SK-N-SH (cell line): ENCODE results near the gene PXDC1. TPM values are rescaled to one million over a fixed set of nuclear protein-coding genes. Genes with fewer than 3 reads are reported as not detected.

Experiments
- CTCF ChIA-PET: fragments of 300-600, 350-600 bp; formaldehyde crosslinking; extraction: SDS; loops from one replicate; lab custom pipeline; 2021; lab: Yijun Ruan, JAX
- POLR2A ChIA-PET: fragments of 350-600 bp; sonication (Branson Sonifier 250); formaldehyde crosslinking; extraction: SDS; loops from one replicate; lab custom pipeline; 2020; ENCODE audit warnings: antibody characterized with exemption, inconsistent platforms; lab: Yijun Ruan, JAX
- DNase-seq: peaks from one replicate; pipeline ENCODE4 v3.0.0; 2012
- H2AFZ ChIP-seq: fragments of 200-600 bp; sonication (generic); 2 replicates; pipeline ENCODE4 v1.8.1; 2016; ENCODE audit warnings: antibody characterized with exemption, mild to moderate bottlenecking, low read depth
- H3F3A ChIP-seq: fragments of 200-600 bp; sonication (generic); replicated peaks from 2 replicates; pipeline ENCODE3; 2016; ENCODE audit warnings: antibody characterized with exemption, mild to moderate bottlenecking; ENCODE audit not compliant: insufficient read depth
- H3K27ac ChIP-seq, 2 experiments: fragments of 200-500 bp in 1 of 2; fragments of 200-600 bp in 1 of 2; sonication (Bioruptor generic) in 1 of 2; sonication (generic), shearing (Covaris generic) in 1 of 2; 2 replicates each; pipeline versions ENCODE4 v1.5.1 to v1.6.1; 2014 to 2016; ENCODE audit warnings: low read depth in 2 of 2, inconsistent platforms in 1 of 2, low read length in 1 of 2, mild to moderate bottlenecking in 1 of 2, mixed read lengths in 1 of 2
- H3K27me3 ChIP-seq: fragments of 200-600 bp; sonication (generic), shearing (Covaris generic); 2 replicates; pipeline ENCODE4 v1.6.1; 2016; ENCODE audit warnings: mixed run types; ENCODE audit not compliant: insufficient read depth
- H3K36me3 ChIP-seq, 2 experiments: fragments of 200-500 bp in 1 of 2; fragments of 200-600 bp in 1 of 2; sonication (Bioruptor generic) in 1 of 2; sonication (generic) in 1 of 2; replicated peaks in 1 of 2; 2 replicates each; pipeline versions ENCODE3 to v1.5.1; 2014 to 2016; ENCODE audit warnings: low read length in 1 of 2, mild to moderate bottlenecking in 1 of 2; ENCODE audit not compliant: insufficient read depth in 2 of 2, control insufficient read depth in 1 of 2
- H3K4me1 ChIP-seq, 2 experiments: fragments of 200-500 bp in 1 of 2; fragments of 200-600 bp in 1 of 2; sonication (Bioruptor generic) in 1 of 2; sonication (generic), shearing (Covaris generic) in 1 of 2; 2 replicates each; pipeline versions ENCODE4 v1.5.1 to v1.6.1; 2014 to 2016; ENCODE audit warnings: low read depth in 1 of 2, low read length in 1 of 2, mixed run types in 1 of 2; ENCODE audit not compliant: insufficient read depth in 2 of 2, control insufficient read depth in 1 of 2
- H3K4me2 ChIP-seq: fragments of 200-600 bp; sonication (generic), shearing (Covaris generic); 2 replicates; pipeline ENCODE4 v1.6.1; 2017; ENCODE audit warnings: mixed run types
- H3K4me3 ChIP-seq, 2 experiments: fragments of 200-500 bp in 1 of 2; fragments of 200-600 bp in 1 of 2; sonication (Bioruptor generic) in 1 of 2; sonication (generic), shearing (Covaris generic) in 1 of 2; 2 replicates each; pipeline versions ENCODE4 v1.5.1 to v1.8.1; 2014 to 2016; ENCODE audit warnings: low read depth in 2 of 2, inconsistent platforms in 1 of 2, low read length in 1 of 2, mild to moderate bottlenecking in 1 of 2, mixed read lengths in 1 of 2, moderate library complexity in 1 of 2
- H3K79me2 ChIP-seq: fragments of 200-600 bp; sonication (generic); 2 replicates; pipeline ENCODE4 v1.8.1; 2017; ENCODE audit warnings: mild to moderate bottlenecking; ENCODE audit not compliant: insufficient read depth
- H3K9ac ChIP-seq: fragments of 200-600 bp; sonication (generic); 2 replicates; pipeline ENCODE4 v1.6.1; 2017; ENCODE audit warnings: mixed run types
- H3K9me2 ChIP-seq: fragments of 200-600 bp; sonication (generic); 2 replicates; pipeline ENCODE4 v1.6.1; 2017; ENCODE audit warnings: mixed run types
- H3K9me3 ChIP-seq: fragments of 200-600 bp; sonication (generic); 2 replicates; pipeline ENCODE4 v1.6.1; 2017; ENCODE audit warnings: mixed run types, mild to moderate bottlenecking, moderate library complexity
- H4K20me1 ChIP-seq: fragments of 200-600 bp; sonication (generic); 2 replicates; pipeline ENCODE4 v1.6.1; 2017; ENCODE audit warnings: mild to moderate bottlenecking, mixed run types; ENCODE audit not compliant: insufficient read depth
- ELF1 ChIP-seq: IDR thresholded peaks from 2 replicates; pipeline ENCODE4 v1.4.0; 2012
- EZH2phosphoT487 ChIP-seq: fragments of 200-600 bp; sonication (generic); IDR thresholded peaks from 2 replicates; pipeline ENCODE4 v1.6.1; 2017; ENCODE audit warnings: low read depth, mixed run types, mild to moderate bottlenecking, antibody characterized with exemption, moderate library complexity, borderline replicate concordance
- FOXJ3 ChIP-seq: sonication (generic); formaldehyde crosslinking; IDR thresholded peaks from 2 replicates; pipeline ENCODE4 v1.5.1; 2020; ENCODE audit warnings: mild to moderate bottlenecking, missing genetic modification reagents
- JUND ChIP-seq: IDR thresholded peaks from 2 replicates; pipeline ENCODE4 v1.4.0; 2012
- MEF2A ChIP-seq: IDR thresholded peaks from 2 replicates; pipeline ENCODE4 v1.4.0; 2012; ENCODE audit warnings: low read depth, borderline replicate concordance
- SMC3 ChIP-seq: IDR thresholded peaks from 2 replicates; pipeline ENCODE4 v1.6.1; 2012; ENCODE audit warnings: low read depth, low read length, improper control_type of control experiment
- TCF12 ChIP-seq: IDR thresholded peaks from 2 replicates; pipeline ENCODE4 v1.4.0; 2012
- WGBS: methylation state at CpG from one replicate; pipeline ENCODE4 v1.1.6; 2017; ENCODE audit warnings: low lambda C conversion rate; 5-methylcytosine and 5-hydroxymethylcytosine counted together
- polyA plus RNA-seq, 3 experiments: library from polyadenylated mRNA; depleted of rRNA; stranded (reverse); fragments of >200 nt; gene quantifications; 2 replicates each; pipeline ENCODE4 v1.2.3, GENCODE V29; 2012
- TF ChIP-seq, protein P1 (sequence below): fragments of 150-350 bp; IDR thresholded peaks from 2 replicates; pipeline ENCODE4 v1.6.1; 2016; ENCODE audit warnings: mild to moderate bottlenecking, low read depth, low read length
- TF ChIP-seq, protein P2 (sequence below): IDR thresholded peaks from 2 replicates; pipeline ENCODE4 v1.4.0; 2012; ENCODE audit warnings: low read depth, borderline replicate concordance
- TF ChIP-seq, protein P3 (sequence below): IDR thresholded peaks from 2 replicates; pipeline ENCODE4 v1.6.1; 2012; ENCODE audit warnings: mild to moderate bottlenecking, low read depth, low read length, moderate library complexity
- TF ChIP-seq, protein P4 (sequence below): IDR thresholded peaks from 2 replicates; pipeline ENCODE4 v1.4.0; 2012; ENCODE audit warnings: low read depth
- TF ChIP-seq, protein P5 (sequence below): fragments of 200-600 bp; sonication (generic); IDR thresholded peaks from 2 replicates; pipeline ENCODE4 v1.6.1; 2017; ENCODE audit warnings: antibody characterized with exemption, mild to moderate bottlenecking, moderate library complexity

The PXDC1 gene
- polyA plus RNA-seq, 1 of the 3 experiments (the other 2 are of a cell fraction), result 14.1 TPM

DNA sequence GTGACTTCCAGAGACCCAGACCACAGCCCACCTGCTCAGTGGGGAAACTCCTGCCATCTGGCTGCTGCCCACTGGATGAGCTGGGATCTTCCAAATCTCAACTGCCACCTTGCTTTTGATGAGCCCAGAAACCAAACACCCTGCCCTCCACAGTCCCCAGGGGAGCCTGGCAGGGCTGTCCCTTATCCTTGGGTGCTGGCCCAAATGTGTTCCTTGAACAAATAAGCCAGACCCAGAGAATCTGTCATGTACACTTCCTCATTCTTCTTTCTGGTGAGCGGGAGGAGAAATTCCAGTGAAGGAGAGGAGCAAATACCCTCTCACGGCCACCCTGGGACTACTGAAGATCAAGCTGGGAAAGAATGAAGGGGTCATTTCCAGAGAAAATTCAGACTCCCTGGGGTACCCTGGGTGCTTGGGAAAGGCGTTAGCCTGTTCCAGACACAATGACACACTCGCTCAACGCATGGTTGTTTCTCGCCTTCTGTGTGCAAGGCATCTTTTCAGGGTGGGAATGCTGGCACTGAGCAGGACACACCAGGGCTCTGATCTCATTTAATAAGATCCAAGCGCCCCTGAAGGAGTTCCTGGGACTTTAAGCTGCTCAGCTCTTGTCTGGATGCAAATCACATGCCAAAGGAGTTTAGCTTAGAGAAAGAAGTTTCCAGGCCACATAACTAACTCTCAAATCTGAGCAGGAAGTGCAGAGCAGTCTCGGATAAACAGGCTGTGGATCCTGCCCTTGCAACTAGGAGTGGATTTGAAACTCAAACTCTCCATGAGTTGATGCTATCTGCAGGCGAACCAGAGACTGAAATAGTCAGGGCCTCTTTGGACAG is 38.5 kb downstream of the PXDC1 start:
- Histone ChIP-seq H3K9me2 (no peaks in the 10 kb centered on the region), H3K9ac (no peak overlapping the region), H3K27me3 (no peaks in the 10 kb centered on the region), H3K79me2 (no peaks in the 10 kb centered on the region), H4K20me1 (no peaks in the 10 kb centered on the region), H3K4me3 (no peak overlapping the region), H2AFZ (no peak overlapping the region), H3K9me3 (no peaks in the 10 kb centered on the region), H3K4me2 (no peak overlapping the region), H3K36me3 (peaks cover 0 to 12% of the 10 kb centered on the region in 2 experiments), H3F3A (no peaks in the 10 kb centered on the region), H3K4me1 (no peaks in the 10 kb centered on the region), H3K27ac (no peak overlapping the region)
- CTCF ChIA-PET, result interaction anchor here (0.6 to 1.4 kb wide), 2 partner anchors 332 to 433 kb away, joined by 3 read pairs; no protein-coding TSS in a partner anchor
- POLR2A ChIA-PET, result no interaction called here
- WGBS, result 65% methylated on average over 9 of the region's 9 CpGs
- no peak for DNase-seq
- TF ChIP-seq, protein P1, sequence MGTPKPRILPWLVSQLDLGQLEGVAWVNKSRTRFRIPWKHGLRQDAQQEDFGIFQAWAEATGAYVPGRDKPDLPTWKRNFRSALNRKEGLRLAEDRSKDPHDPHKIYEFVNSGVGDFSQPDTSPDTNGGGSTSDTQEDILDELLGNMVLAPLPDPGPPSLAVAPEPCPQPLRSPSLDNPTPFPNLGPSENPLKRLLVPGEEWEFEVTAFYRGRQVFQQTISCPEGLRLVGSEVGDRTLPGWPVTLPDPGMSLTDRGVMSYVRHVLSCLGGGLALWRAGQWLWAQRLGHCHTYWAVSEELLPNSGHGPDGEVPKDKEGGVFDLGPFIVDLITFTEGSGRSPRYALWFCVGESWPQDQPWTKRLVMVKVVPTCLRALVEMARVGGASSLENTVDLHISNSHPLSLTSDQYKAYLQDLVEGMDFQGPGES, result no peak
- no peak for TF ChIP-seq TCF12
- no peak for TF ChIP-seq MEF2A

DNA sequence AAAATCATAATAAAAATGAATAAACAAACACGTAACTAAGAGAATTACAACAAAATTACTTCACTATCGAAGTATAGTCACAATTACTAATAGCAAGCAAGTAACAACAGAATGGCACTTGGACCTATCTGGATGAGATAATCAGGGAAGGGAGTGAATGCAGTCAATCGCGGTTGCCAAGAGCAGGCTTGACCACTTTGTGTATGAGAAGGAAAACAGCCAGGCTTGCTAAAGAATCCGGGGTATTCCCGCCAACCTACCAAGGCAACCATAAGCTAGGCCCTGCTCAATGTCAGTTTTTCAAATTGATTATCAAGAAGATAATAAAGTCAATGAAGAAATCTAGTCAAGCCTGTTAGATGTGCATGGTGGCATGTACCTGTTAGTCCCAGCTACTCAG is 39.7 kb downstream of the PXDC1 start:
- no peak overlapping the region for H3K4me2 ChIP-seq
- no peaks in the 10 kb centered on the region for H4K20me1 ChIP-seq
- H3K4me1 ChIP-seq, result no peaks in the 10 kb centered on the region
- H3K9me2 ChIP-seq, result no peaks in the 10 kb centered on the region
- no peak overlapping the region for H3K9ac ChIP-seq
- 92% methylated on average over 6 of the region's 6 CpGs for WGBS
- no peak for DNase-seq
- H3K79me2 ChIP-seq, result no peaks in the 10 kb centered on the region
- H3K4me3 ChIP-seq, result no peak overlapping the region
- H3K36me3 ChIP-seq, result peaks cover 0 to 12% of the 10 kb centered on the region in 2 experiments
- TF ChIP-seq ELF1 (no peak), TCF12 (no peak), JUND (no peak), SMC3 (no peak), FOXJ3 (no peak), EZH2phosphoT487 (no peak)
- TF ChIP-seq, protein P2, sequence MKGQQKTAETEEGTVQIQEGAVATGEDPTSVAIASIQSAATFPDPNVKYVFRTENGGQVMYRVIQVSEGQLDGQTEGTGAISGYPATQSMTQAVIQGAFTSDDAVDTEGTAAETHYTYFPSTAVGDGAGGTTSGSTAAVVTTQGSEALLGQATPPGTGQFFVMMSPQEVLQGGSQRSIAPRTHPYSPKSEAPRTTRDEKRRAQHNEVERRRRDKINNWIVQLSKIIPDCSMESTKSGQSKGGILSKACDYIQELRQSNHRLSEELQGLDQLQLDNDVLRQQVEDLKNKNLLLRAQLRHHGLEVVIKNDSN, result no peak
- TF ChIP-seq, protein P3, sequence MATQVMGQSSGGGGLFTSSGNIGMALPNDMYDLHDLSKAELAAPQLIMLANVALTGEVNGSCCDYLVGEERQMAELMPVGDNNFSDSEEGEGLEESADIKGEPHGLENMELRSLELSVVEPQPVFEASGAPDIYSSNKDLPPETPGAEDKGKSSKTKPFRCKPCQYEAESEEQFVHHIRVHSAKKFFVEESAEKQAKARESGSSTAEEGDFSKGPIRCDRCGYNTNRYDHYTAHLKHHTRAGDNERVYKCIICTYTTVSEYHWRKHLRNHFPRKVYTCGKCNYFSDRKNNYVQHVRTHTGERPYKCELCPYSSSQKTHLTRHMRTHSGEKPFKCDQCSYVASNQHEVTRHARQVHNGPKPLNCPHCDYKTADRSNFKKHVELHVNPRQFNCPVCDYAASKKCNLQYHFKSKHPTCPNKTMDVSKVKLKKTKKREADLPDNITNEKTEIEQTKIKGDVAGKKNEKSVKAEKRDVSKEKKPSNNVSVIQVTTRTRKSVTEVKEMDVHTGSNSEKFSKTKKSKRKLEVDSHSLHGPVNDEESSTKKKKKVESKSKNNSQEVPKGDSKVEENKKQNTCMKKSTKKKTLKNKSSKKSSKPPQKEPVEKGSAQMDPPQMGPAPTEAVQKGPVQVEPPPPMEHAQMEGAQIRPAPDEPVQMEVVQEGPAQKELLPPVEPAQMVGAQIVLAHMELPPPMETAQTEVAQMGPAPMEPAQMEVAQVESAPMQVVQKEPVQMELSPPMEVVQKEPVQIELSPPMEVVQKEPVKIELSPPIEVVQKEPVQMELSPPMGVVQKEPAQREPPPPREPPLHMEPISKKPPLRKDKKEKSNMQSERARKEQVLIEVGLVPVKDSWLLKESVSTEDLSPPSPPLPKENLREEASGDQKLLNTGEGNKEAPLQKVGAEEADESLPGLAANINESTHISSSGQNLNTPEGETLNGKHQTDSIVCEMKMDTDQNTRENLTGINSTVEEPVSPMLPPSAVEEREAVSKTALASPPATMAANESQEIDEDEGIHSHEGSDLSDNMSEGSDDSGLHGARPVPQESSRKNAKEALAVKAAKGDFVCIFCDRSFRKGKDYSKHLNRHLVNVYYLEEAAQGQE, result no peak
- TF ChIP-seq, protein P4, sequence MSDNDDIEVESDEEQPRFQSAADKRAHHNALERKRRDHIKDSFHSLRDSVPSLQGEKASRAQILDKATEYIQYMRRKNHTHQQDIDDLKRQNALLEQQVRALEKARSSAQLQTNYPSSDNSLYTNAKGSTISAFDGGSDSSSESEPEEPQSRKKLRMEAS, result no peak
- TF ChIP-seq, protein P5, sequence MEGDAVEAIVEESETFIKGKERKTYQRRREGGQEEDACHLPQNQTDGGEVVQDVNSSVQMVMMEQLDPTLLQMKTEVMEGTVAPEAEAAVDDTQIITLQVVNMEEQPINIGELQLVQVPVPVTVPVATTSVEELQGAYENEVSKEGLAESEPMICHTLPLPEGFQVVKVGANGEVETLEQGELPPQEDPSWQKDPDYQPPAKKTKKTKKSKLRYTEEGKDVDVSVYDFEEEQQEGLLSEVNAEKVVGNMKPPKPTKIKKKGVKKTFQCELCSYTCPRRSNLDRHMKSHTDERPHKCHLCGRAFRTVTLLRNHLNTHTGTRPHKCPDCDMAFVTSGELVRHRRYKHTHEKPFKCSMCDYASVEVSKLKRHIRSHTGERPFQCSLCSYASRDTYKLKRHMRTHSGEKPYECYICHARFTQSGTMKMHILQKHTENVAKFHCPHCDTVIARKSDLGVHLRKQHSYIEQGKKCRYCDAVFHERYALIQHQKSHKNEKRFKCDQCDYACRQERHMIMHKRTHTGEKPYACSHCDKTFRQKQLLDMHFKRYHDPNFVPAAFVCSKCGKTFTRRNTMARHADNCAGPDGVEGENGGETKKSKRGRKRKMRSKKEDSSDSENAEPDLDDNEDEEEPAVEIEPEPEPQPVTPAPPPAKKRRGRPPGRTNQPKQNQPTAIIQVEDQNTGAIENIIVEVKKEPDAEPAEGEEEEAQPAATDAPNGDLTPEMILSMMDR, result no peak
- H2AFZ ChIP-seq, result no peak overlapping the region
- ChIA-PET CTCF (no interaction called here), POLR2A (no interaction called here)
- H3K27me3 ChIP-seq, result no peaks in the 10 kb centered on the region
- H3K27ac ChIP-seq, result no peak overlapping the region
- H3K9me3 ChIP-seq, result no peaks in the 10 kb centered on the region
- no peaks in the 10 kb centered on the region for H3F3A ChIP-seq
